HepG2 (cell line): Measurements from ENCODE around the gene SNX30. TPM values are rescaled to one million over a fixed set of nuclear protein-coding genes. Genes with fewer than 3 reads are reported as not detected.
A peak's percentile ranks its signal among the peaks of the same experiment; 100 is the strongest.

Experiments
- ARNTL ChIP-seq: sonication (generic); formaldehyde crosslinking; IDR thresholded peaks from 2 replicates; pipeline ENCODE4 v1.4.0; 2020; ENCODE audit warnings: mild to moderate bottlenecking, missing genetic modification reagents
- BCL6 ChIP-seq: IDR thresholded peaks from 2 replicates; pipeline ENCODE4 v1.6.1; 2016; ENCODE audit warnings: missing genetic modification reagents, missing compliant biosample characterization
- CEBPG ChIP-seq: IDR thresholded peaks from 2 replicates; pipeline ENCODE4 v1.6.1; 2016
- FOXA1 ChIP-seq, 2 experiments: fragments of 450-650 bp in 1 of 2; sonication (generic) in 1 of 2; formaldehyde crosslinking in 1 of 2; IDR thresholded peaks; 2 replicates each; pipeline versions ENCODE4 v1.4.0 to v1.6.1; 2016 to 2020; ENCODE audit warnings: missing genetic modification reagents in 1 of 2
- GATAD2A ChIP-seq: IDR thresholded peaks from 2 replicates; pipeline ENCODE4 v1.6.1; 2016
- NBN ChIP-seq: fragments of 450-650 bp; conservative IDR thresholded peaks from 2 replicates; pipeline ENCODE4 v1.6.1; 2017
- NR0B2 ChIP-seq: sonication (generic); formaldehyde crosslinking; IDR thresholded peaks from 2 replicates; pipeline ENCODE4 v1.4.0; 2020; ENCODE audit warnings: mild to moderate bottlenecking, missing genetic modification reagents
- PAXIP1 ChIP-seq: sonication (generic); formaldehyde crosslinking; conservative IDR thresholded peaks from 2 replicates; pipeline ENCODE4 v1.4.0; 2020; ENCODE audit warnings: mild to moderate bottlenecking, missing genetic modification reagents, moderate library complexity
- REPIN1 ChIP-seq: sonication (generic); formaldehyde crosslinking; IDR thresholded peaks from 2 replicates; pipeline ENCODE4 v1.8.0; 2022; ENCODE audit warnings: missing genetic modification reagents, low read depth, mild to moderate bottlenecking, borderline replicate concordance
- SOX6 ChIP-seq, 2 experiments: fragments of 450-650 bp in 1 of 2; sonication (generic) in 1 of 2; formaldehyde crosslinking in 1 of 2; IDR thresholded peaks; 2 replicates each; pipeline versions ENCODE4 v1.4.0 to v1.6.1; 2017 to 2020; ENCODE audit warnings: antibody characterized with exemption in 1 of 2, mild to moderate bottlenecking in 1 of 2, missing genetic modification reagents in 1 of 2
- TEAD3 ChIP-seq: optimal IDR thresholded peaks from 2 replicates; pipeline ENCODE3; 2016; ENCODE audit warnings: borderline replicate concordance
- TFAP4 ChIP-seq: sonication (generic); IDR thresholded peaks from 2 replicates; pipeline ENCODE4 v1.6.1; 2016; ENCODE audit warnings: low read depth, borderline replicate concordance
- TOE1 ChIP-seq: sonication (generic); formaldehyde crosslinking; IDR thresholded peaks from 2 replicates; pipeline ENCODE4 v1.4.0; 2020; ENCODE audit warnings: mild to moderate bottlenecking, missing genetic modification reagents
- ZNF225 ChIP-seq: sonication (generic); formaldehyde crosslinking; IDR thresholded peaks from 2 replicates; pipeline ENCODE4 v1.4.0; 2020; ENCODE audit warnings: mild to moderate bottlenecking, missing genetic modification reagents
- ZNF296 ChIP-seq: sonication (generic); formaldehyde crosslinking; conservative IDR thresholded peaks from 2 replicates; pipeline ENCODE4 v1.5.0; 2020; ENCODE audit warnings: mild to moderate bottlenecking, missing genetic modification reagents
- ZNF451 ChIP-seq: sonication (generic); formaldehyde crosslinking; IDR thresholded peaks from 2 replicates; pipeline ENCODE4 v1.5.0; 2020; ENCODE audit warnings: mild to moderate bottlenecking, missing genetic modification reagents
- ZNF619 ChIP-seq: sonication (generic); formaldehyde crosslinking; IDR thresholded peaks from 2 replicates; pipeline ENCODE4 v1.4.0; 2020; ENCODE audit warnings: mild to moderate bottlenecking, missing genetic modification reagents
- ZNF652 ChIP-seq: IDR thresholded peaks from 2 replicates; pipeline ENCODE4 v1.6.1; 2016; ENCODE audit warnings: low read depth, borderline replicate concordance
- ZNF670 ChIP-seq: sonication (generic); formaldehyde crosslinking; IDR thresholded peaks from 2 replicates; pipeline ENCODE4 v1.8.0; 2022; ENCODE audit warnings: mild to moderate bottlenecking, missing genetic modification reagents, borderline replicate concordance
- ZNF772 ChIP-seq: sonication (generic); formaldehyde crosslinking; IDR thresholded peaks from 2 replicates; pipeline ENCODE4 v1.5.0; 2020; ENCODE audit warnings: mild to moderate bottlenecking, missing genetic modification reagents
- ZNF792 ChIP-seq: IDR thresholded peaks from 2 replicates; pipeline ENCODE4 v1.6.1; 2016
- polyA plus RNA-seq, 8 experiments: library from polyadenylated mRNA; depleted of rRNA in 3 of 8; stranded (reverse) in 7 of 8; unstranded in 1 of 8; fragments of >200 nt; fragmentation: Illumina TruSeq in 4 of 8; extraction: Trizol in 4 of 8; gene quantifications; 2 replicates each; pipeline versions ENCODE4 v1.2.1 to v1.2.3, GENCODE V29; 2011 to 2016; ENCODE audit warnings: low read depth in 4 of 8, missing spikeins in 1 of 8, mixed read lengths in 1 of 8; ENCODE audit not compliant: insufficient read depth in 1 of 8
- total RNA-seq, 5 experiments: library from RNA; depleted of rRNA; stranded (reverse); fragments of >200 nt; fragmentation: Illumina TruSeq; extraction: Trizol; gene quantifications; 2 replicates each; pipeline ENCODE4 v1.2.3, GENCODE V29; 2016; ENCODE audit warnings: low read depth in 1 of 5
- TF ChIP-seq, protein P1 (sequence below): sonication (generic); formaldehyde crosslinking; IDR thresholded peaks from 2 replicates; pipeline ENCODE4 v1.4.0; 2020; ENCODE audit warnings: missing genetic modification reagents

The SNX30 gene
- total and polyA plus RNA-seq, 2 of the 13 experiments (the other 11 are each of a cell fraction or from before 2014, with no cell fraction given): 4.4 to 12.4 TPM

GRCh38 chr9:112869917-112870316, 119.4 kb downstream of the SNX30 start (continued):
- TF ChIP-seq, protein P1, sequence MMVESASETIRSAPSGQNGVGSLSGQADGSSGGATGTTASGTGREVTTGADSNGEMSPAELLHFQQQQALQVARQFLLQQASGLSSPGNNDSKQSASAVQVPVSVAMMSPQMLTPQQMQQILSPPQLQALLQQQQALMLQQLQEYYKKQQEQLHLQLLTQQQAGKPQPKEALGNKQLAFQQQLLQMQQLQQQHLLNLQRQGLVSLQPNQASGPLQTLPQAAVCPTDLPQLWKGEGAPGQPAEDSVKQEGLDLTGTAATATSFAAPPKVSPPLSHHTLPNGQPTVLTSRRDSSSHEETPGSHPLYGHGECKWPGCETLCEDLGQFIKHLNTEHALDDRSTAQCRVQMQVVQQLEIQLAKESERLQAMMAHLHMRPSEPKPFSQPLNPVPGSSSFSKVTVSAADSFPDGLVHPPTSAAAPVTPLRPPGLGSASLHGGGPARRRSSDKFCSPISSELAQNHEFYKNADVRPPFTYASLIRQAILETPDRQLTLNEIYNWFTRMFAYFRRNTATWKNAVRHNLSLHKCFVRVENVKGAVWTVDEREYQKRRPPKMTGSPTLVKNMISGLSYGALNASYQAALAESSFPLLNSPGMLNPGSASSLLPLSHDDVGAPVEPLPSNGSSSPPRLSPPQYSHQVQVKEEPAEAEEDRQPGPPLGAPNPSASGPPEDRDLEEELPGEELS: peak; percentile 47; the same call in 1 of the 2 replicates
- TF ChIP-seq ZNF772 (CRISPR knock-in tag): peak; percentile 7; the same call in 1 of the 2 replicates
- no peak for TF ChIP-seq ZNF225 (CRISPR knock-in tag)
- TF ChIP-seq ZNF670 (CRISPR knock-in tag): no peak
- TF ChIP-seq ZNF296 (CRISPR knock-in tag): no peak
- no peak for TF ChIP-seq SOX6 (IDR thresholded peaks at IDR 0.05)
- peak; percentile 85 for TF ChIP-seq SOX6 (CRISPR knock-in tag; IDR thresholded peaks at IDR 0.05)
- TF ChIP-seq ZNF619 (CRISPR knock-in tag): no peak
- 0 out of 2 replicates have a peak, but pooled peaks have one; percentile 7 for TF ChIP-seq CEBPG
- TF ChIP-seq FOXA1 (IDR thresholded peaks at IDR 0.05): no peak
- TF ChIP-seq FOXA1 (CRISPR knock-in tag; IDR thresholded peaks at IDR 0.05): peak; percentile 80
- TF ChIP-seq BCL6 (CRISPR knock-in tag): peak; percentile 68
- peak; percentile 53; the same call in 1 of the 2 replicates for TF ChIP-seq PAXIP1 (CRISPR knock-in tag)
- no peak for TF ChIP-seq TOE1 (CRISPR knock-in tag)
- no peak for TF ChIP-seq NR0B2 (CRISPR knock-in tag)
- TF ChIP-seq GATAD2A (CRISPR knock-in tag): peak; percentile 53
- no peak for TF ChIP-seq NBN
- TF ChIP-seq TEAD3 (CRISPR knock-in tag): peak; percentile 58
- TF ChIP-seq TFAP4: peak; percentile 48; the same call in 1 of the 2 replicates
- TF ChIP-seq REPIN1 (CRISPR knock-in tag): 0 out of 2 replicates have a peak, but pooled peaks have one; percentile 47
- TF ChIP-seq ZNF652 (CRISPR knock-in tag): peak; percentile 65
- TF ChIP-seq ARNTL: no peak
- TF ChIP-seq ZNF792: peak; percentile 22; the same call in 1 of the 2 replicates
- no peak for TF ChIP-seq ZNF451
